Vagina (tissue), 2 donors: ENCODE data around the gene CWF19L2.
A peak's percentile ranks its signal among the peaks of the same experiment; 100 is the strongest.

Experiments used
- CTCF ChIP-seq, 3 experiments: fragments of 450-650 bp in 2 of 3; fragments of 200-600 bp in 1 of 3; sonication (generic) in 1 of 3; IDR thresholded peaks; one replicate each; pipeline ENCODE4 v1.5.1; 2017 to 2019; ENCODE audit warnings: antibody characterized with exemption in 3 of 3, mild to moderate bottlenecking in 2 of 3, moderate library complexity in 2 of 3
- POLR2AphosphoS5 ChIP-seq, 2 donors: sonication (generic); formaldehyde crosslinking; IDR thresholded peaks; one replicate each; pipeline ENCODE4 v1.9.0; 2017; ENCODE audit warnings: antibody characterized with exemption in 2 of 2, mild to moderate bottlenecking in 2 of 2, low read depth in 1 of 2; ENCODE audit not compliant: insufficient read depth in 1 of 2

- TF ChIP-seq CTCF (IDR thresholded peaks at IDR 0.05) (peak in 1 of 3 experiments; percentile 20), POLR2AphosphoS5 (IDR thresholded peaks at IDR 0.05; ENCODE audit: insufficient read depth in 1 of 2, low read depth in 1 of 2) (peak; percentile 33 to 99)
Measured at GRCh38 chr11:107457558-107458271, at the start of gene CWF19L2.
